ENCODE data around the gene TMPRSS11B. TPM values are rescaled to one million over a fixed set of nuclear protein-coding genes. Genes with fewer than 3 reads are reported as not detected.
A peak's percentile ranks its signal among the peaks of the same experiment; 100 is the strongest.

TMPRSS11B gene
- total RNA-seq, 1 experiment from 2014 or later, result not detected

DNA sequence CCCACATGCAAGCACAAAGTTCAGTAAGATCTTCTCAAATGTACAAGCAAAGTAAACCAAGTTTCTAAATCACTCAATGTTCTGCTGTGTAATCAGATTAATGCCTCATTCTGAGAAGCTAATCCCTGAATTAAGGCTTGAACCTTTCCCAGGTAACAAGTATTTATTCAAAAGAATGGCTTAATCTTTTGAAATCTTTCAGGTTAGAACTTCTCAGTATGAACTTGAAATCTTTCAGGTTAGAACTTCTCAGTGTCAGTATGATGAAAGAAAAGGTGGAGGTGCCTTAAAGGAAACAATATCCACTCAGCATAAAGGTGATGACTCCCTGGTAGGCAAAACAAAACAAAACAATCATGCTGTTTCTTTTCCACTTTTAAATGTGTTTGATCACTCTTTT is 29.0 kb downstream of the TMPRSS11B start:
- no peak for ATAC-seq
- Histone ChIP-seq H2AFZ (ENCODE audit: low read depth, low read length, poor library complexity, severe bottlenecking) (no peak overlapping the region), H3K27ac (ENCODE audit: low read depth, low read length) (no peak overlapping the region), H4K20me1 (ENCODE audit: insufficient read depth) (no peaks in the 10 kb centered on the region), H3K9me2 (ENCODE audit: insufficient read depth) (no peaks in the 10 kb centered on the region), H3K4me2 (ENCODE audit: low read length) (no peak overlapping the region), H3K36me3 (ENCODE audit: control insufficient read depth in 1 of 2, insufficient read depth in 2 of 2, low read length in 2 of 2) (no peaks in the 10 kb centered on the region), H3K4me1 (ENCODE audit: control insufficient read depth in 1 of 2, insufficient read depth in 2 of 2, low read length in 2 of 2) (no peaks in the 10 kb centered on the region), H3K4me3 (replicated peaks in 1 of 2; ENCODE audit: low read depth in 1 of 2, low read length in 2 of 2) (no peak overlapping the region), H3K9me3 (ENCODE audit: control insufficient read depth in 1 of 2, insufficient read depth in 1 of 2, low read depth in 1 of 2, low read length in 2 of 2) (no peaks in the 10 kb centered on the region), H3K9ac (ENCODE audit: low read length) (no peak overlapping the region), H3K27me3 (ENCODE audit: insufficient read depth, low read length) (no peaks in the 10 kb centered on the region), H3K79me2 (ENCODE audit: insufficient read depth, low read length) (no peaks in the 10 kb centered on the region)
- TF ChIP-seq, protein P1, sequence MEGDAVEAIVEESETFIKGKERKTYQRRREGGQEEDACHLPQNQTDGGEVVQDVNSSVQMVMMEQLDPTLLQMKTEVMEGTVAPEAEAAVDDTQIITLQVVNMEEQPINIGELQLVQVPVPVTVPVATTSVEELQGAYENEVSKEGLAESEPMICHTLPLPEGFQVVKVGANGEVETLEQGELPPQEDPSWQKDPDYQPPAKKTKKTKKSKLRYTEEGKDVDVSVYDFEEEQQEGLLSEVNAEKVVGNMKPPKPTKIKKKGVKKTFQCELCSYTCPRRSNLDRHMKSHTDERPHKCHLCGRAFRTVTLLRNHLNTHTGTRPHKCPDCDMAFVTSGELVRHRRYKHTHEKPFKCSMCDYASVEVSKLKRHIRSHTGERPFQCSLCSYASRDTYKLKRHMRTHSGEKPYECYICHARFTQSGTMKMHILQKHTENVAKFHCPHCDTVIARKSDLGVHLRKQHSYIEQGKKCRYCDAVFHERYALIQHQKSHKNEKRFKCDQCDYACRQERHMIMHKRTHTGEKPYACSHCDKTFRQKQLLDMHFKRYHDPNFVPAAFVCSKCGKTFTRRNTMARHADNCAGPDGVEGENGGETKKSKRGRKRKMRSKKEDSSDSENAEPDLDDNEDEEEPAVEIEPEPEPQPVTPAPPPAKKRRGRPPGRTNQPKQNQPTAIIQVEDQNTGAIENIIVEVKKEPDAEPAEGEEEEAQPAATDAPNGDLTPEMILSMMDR (IDR thresholded peaks at IDR 0.05 in 2 of 3, conservative IDR thresholded peaks at IDR 0.05 in 1 of 3; ENCODE audit: borderline replicate concordance in 1 of 3, insufficient read depth in 1 of 3, low read depth in 2 of 3, low read length in 2 of 3), result no peak
- RAD21 ChIA-PET (ENCODE audit: low non-redundant PET in 1 of 2, low total read pairs in 2 of 2, uncharacterized antibody in 2 of 2, unreplicated experiment in 2 of 2), result no interaction called here
- BruUV-seq (replicated peaks), result no TSS peak
- CTCF ChIA-PET, result interaction anchor here (0.6 kb wide), 1 partner anchor 55 kb away, joined by 3 read pairs; no protein-coding TSS in a partner anchor
- DNase-seq (ENCODE audit: low read depth, low spot score), result no peak
- intact Hi-C loops (cut with micrococcal nuclease), result no loop called here
- POLR2A ChIA-PET, result no interaction called here

DNA sequence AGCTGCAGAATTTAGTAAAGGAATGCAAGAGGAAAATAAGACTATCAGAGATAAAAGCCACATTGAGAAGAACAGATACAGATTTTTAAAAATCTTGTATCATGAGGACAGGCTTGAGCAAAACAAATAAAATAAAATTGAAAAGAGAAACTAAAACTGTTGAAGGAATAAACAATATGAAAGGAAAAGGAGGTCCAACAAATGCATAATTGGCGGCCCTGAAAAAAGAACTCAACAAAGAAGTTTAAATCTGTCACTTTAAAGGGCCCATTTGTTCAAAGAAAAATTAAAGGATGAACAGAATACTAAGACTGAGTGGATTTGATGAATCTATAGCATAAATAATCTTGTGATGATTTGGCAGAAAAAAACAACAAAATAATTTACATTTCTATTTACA is 36.5 kb downstream of the TMPRSS11B start:
- Histone ChIP-seq H3K79me2 (ENCODE audit: insufficient read depth, low read length) (no peaks in the 10 kb centered on the region), H3K9me2 (ENCODE audit: insufficient read depth) (no peaks in the 10 kb centered on the region), H3K4me3 (replicated peaks in 1 of 2; ENCODE audit: low read depth in 1 of 2, low read length in 2 of 2) (no peak overlapping the region), H3K36me3 (ENCODE audit: control insufficient read depth in 1 of 2, insufficient read depth in 2 of 2, low read length in 2 of 2) (no peaks in the 10 kb centered on the region), H3K4me1 (ENCODE audit: control insufficient read depth in 1 of 2, insufficient read depth in 2 of 2, low read length in 2 of 2) (no peaks in the 10 kb centered on the region), H3K27me3 (ENCODE audit: insufficient read depth, low read length) (no peaks in the 10 kb centered on the region), H3K9me3 (ENCODE audit: control insufficient read depth in 1 of 2, insufficient read depth in 1 of 2, low read depth in 1 of 2, low read length in 2 of 2) (0 out of 4 replicates have a peak, but pooled peaks cover 4% of the 10 kb centered on the region in 2 experiments), H3K27ac (ENCODE audit: low read depth, low read length) (no peak overlapping the region), H4K20me1 (ENCODE audit: insufficient read depth) (no peaks in the 10 kb centered on the region), H3K9ac (ENCODE audit: low read length) (no peak overlapping the region), H2AFZ (ENCODE audit: low read depth, low read length, poor library complexity, severe bottlenecking) (no peak overlapping the region), H3K4me2 (ENCODE audit: low read length) (no peak overlapping the region)
- DNase-seq (ENCODE audit: low read depth, low spot score) (peak; percentile 8), ATAC-seq (no peak)
- intact Hi-C loops (cut with micrococcal nuclease), result no loop called here
- ChIA-PET CTCF (no interaction called here), RAD21 (ENCODE audit: low non-redundant PET in 1 of 2, low total read pairs in 2 of 2, uncharacterized antibody in 2 of 2, unreplicated experiment in 2 of 2) (no interaction called here), POLR2A (no interaction called here)
- TF ChIP-seq, protein P2, sequence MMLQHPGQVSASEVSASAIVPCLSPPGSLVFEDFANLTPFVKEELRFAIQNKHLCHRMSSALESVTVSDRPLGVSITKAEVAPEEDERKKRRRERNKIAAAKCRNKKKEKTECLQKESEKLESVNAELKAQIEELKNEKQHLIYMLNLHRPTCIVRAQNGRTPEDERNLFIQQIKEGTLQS (IDR thresholded peaks at IDR 0.05), result no peak
- TF ChIP-seq RAD21 (IDR thresholded peaks at IDR 0.05; ENCODE audit: low read depth), result no peak
- TF ChIP-seq YY1 (IDR thresholded peaks at IDR 0.05; ENCODE audit: extremely low read depth, insufficient replicate concordance, low read depth, low read length), result no peak
- no peak for TF ChIP-seq EZH2 (IDR thresholded peaks at IDR 0.05)
- TF ChIP-seq POLR2A (IDR thresholded peaks at IDR 0.05; ENCODE audit: borderline replicate concordance, extremely low read depth, insufficient read depth, insufficient read length), result no peak
- no peak for TF ChIP-seq FOSL1 (IDR thresholded peaks at IDR 0.05; ENCODE audit: low read depth)
- no peak for TF ChIP-seq SRF (IDR thresholded peaks at IDR 0.05; ENCODE audit: low read depth)
- no peak for TF ChIP-seq EGR1 (IDR thresholded peaks at IDR 0.05; ENCODE audit: low read depth)
- TF ChIP-seq, protein P3, sequence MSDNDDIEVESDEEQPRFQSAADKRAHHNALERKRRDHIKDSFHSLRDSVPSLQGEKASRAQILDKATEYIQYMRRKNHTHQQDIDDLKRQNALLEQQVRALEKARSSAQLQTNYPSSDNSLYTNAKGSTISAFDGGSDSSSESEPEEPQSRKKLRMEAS (IDR thresholded peaks at IDR 0.05), result no peak
- TF ChIP-seq, protein P4, sequence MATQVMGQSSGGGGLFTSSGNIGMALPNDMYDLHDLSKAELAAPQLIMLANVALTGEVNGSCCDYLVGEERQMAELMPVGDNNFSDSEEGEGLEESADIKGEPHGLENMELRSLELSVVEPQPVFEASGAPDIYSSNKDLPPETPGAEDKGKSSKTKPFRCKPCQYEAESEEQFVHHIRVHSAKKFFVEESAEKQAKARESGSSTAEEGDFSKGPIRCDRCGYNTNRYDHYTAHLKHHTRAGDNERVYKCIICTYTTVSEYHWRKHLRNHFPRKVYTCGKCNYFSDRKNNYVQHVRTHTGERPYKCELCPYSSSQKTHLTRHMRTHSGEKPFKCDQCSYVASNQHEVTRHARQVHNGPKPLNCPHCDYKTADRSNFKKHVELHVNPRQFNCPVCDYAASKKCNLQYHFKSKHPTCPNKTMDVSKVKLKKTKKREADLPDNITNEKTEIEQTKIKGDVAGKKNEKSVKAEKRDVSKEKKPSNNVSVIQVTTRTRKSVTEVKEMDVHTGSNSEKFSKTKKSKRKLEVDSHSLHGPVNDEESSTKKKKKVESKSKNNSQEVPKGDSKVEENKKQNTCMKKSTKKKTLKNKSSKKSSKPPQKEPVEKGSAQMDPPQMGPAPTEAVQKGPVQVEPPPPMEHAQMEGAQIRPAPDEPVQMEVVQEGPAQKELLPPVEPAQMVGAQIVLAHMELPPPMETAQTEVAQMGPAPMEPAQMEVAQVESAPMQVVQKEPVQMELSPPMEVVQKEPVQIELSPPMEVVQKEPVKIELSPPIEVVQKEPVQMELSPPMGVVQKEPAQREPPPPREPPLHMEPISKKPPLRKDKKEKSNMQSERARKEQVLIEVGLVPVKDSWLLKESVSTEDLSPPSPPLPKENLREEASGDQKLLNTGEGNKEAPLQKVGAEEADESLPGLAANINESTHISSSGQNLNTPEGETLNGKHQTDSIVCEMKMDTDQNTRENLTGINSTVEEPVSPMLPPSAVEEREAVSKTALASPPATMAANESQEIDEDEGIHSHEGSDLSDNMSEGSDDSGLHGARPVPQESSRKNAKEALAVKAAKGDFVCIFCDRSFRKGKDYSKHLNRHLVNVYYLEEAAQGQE (IDR thresholded peaks at IDR 0.05; ENCODE audit: low read depth), result no peak
- BruUV-seq (replicated peaks), result no TSS peak
